ENCODE data around the gene PCDHGA4.
"Not testable (repeated sequence)": the region's sequence is repeated elsewhere in the genome, so short reads cannot be mapped to it uniquely, and the experiment has no call there.

PCDHGA4 gene

DNA sequence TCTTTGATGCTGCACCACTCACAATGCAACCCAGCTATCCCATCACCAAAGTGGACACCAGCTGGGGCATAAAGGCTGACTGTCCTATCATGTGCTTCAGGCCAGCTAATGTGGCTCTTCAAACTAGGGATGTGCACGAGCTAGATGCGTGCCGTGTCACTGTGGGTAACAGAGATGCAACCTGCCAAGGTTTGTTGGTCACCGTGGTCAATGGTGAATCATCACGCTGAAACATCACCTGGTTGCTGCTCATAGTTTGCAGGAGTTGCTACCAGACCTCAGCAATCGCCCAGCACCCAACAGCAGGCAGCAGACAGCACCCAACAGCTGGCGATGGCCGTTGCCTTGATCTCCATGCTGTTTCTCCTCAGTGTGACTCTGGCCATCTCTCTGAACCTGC, 26.6 kb upstream of the PCDHGA4 start:
- TF ChIP-seq SNAI2 (CRISPR knock-in tag; IDR thresholded peaks at IDR 0.05) (no peak), ZFP30 (CRISPR knock-in tag; IDR thresholded peaks at IDR 0.05) (no peak), GLIS3 (CRISPR knock-in tag; IDR thresholded peaks at IDR 0.05) (no peak), ZNF70 (CRISPR knock-in tag; IDR thresholded peaks at IDR 0.05) (no peak)
- TF ChIP-seq, protein P1, sequence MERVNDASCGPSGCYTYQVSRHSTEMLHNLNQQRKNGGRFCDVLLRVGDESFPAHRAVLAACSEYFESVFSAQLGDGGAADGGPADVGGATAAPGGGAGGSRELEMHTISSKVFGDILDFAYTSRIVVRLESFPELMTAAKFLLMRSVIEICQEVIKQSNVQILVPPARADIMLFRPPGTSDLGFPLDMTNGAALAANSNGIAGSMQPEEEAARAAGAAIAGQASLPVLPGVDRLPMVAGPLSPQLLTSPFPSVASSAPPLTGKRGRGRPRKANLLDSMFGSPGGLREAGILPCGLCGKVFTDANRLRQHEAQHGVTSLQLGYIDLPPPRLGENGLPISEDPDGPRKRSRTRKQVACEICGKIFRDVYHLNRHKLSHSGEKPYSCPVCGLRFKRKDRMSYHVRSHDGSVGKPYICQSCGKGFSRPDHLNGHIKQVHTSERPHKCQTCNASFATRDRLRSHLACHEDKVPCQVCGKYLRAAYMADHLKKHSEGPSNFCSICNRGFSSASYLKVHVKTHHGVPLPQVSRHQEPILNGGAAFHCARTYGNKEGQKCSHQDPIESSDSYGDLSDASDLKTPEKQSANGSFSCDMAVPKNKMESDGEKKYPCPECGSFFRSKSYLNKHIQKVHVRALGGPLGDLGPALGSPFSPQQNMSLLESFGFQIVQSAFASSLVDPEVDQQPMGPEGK (CRISPR knock-in tag; IDR thresholded peaks at IDR 0.05; ENCODE audit: borderline replicate concordance): no peak
- TF ChIP-seq, protein P2, sequence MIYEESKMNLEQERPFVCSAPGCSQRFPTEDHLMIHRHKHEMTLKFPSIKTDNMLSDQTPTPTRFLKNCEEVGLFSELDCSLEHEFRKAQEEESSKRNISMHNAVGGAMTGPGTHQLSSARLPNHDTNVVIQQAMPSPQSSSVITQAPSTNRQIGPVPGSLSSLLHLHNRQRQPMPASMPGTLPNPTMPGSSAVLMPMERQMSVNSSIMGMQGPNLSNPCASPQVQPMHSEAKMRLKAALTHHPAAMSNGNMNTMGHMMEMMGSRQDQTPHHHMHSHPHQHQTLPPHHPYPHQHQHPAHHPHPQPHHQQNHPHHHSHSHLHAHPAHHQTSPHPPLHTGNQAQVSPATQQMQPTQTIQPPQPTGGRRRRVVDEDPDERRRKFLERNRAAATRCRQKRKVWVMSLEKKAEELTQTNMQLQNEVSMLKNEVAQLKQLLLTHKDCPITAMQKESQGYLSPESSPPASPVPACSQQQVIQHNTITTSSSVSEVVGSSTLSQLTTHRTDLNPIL (CRISPR knock-in tag; IDR thresholded peaks at IDR 0.05; ENCODE audit: low read depth): no peak
- no peak for ATAC-seq

DNA sequence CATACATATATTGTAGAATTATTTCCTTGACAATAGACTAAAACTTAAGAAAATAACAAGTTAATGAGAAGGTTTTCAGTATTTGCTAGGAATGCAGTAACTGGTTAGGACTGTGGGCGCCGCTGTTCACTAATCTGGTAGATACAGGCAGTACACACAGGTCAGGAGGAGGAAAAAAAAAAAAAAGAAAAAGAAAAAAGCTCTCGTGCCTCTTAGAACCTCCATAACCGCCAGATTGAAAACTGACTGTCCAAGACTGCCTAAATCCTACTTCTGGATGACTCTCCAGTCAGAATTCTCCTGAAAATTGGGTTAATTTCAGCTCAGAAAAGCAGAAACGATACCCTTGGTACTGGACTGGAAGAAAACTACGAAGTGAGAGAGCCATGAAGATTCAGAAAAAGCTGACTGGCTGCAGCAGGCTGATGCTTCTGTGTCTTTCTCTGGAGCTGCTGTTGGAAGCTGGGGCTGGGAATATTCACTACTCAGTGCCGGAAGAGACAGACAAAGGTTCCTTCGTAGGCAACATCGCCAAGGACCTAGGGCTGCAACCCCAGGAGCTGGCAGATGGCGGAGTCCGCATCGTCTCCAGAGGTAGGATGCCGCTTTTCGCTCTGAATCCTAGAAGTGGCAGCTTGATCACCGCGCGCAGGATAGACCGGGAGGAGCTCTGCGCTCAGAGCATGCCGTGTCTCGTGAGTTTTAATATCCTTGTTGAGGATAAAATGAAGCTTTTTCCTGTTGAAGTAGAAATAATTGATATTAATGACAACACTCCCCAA, 24.3 kb upstream of the PCDHGA4 start, which contains the start of gene PCDHGA1:
Gene PCDHGA1 (plus strand): TSS at position 216 of the 782 bp plus-strand sequence.
- peak; percentile 75 for ATAC-seq
- TF ChIP-seq ZFP30 (CRISPR knock-in tag; IDR thresholded peaks at IDR 0.05) (no peak), PPARA (CRISPR knock-in tag; IDR thresholded peaks at IDR 0.05; ENCODE audit: borderline replicate concordance) (no peak), ZNF565 (CRISPR knock-in tag; conservative IDR thresholded peaks at IDR 0.05; ENCODE audit: low read depth) (no peak), ARNTL (CRISPR knock-in tag; IDR thresholded peaks at IDR 0.05; ENCODE audit: borderline replicate concordance, low read depth) (no peak), OSR1 (CRISPR knock-in tag; IDR thresholded peaks at IDR 0.05) (no peak), ESRRG (CRISPR knock-in tag; IDR thresholded peaks at IDR 0.05) (no peak), TOX (CRISPR knock-in tag; IDR thresholded peaks at IDR 0.05; ENCODE audit: borderline replicate concordance) (no peak), CSDC2 (CRISPR knock-in tag; IDR thresholded peaks at IDR 0.05) (no peak), ZC3H10 (CRISPR knock-in tag; IDR thresholded peaks at IDR 0.05) (no peak)
- TF ChIP-seq, protein P3, sequence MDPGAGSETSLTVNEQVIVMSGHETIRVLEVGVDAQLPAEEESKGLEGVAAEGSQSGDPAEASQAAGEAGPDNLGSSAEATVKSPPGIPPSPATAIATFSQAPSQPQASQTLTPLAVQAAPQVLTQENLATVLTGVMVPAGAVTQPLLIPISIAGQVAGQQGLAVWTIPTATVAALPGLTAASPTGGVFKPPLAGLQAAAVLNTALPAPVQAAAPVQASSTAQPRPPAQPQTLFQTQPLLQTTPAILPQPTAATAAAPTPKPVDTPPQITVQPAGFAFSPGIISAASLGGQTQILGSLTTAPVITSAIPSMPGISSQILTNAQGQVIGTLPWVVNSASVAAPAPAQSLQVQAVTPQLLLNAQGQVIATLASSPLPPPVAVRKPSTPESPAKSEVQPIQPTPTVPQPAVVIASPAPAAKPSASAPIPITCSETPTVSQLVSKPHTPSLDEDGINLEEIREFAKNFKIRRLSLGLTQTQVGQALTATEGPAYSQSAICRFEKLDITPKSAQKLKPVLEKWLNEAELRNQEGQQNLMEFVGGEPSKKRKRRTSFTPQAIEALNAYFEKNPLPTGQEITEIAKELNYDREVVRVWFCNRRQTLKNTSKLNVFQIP (CRISPR knock-in tag; IDR thresholded peaks at IDR 0.05; ENCODE audit: borderline replicate concordance, low read depth): no peak
- TF ChIP-seq, protein P1 (CRISPR knock-in tag; IDR thresholded peaks at IDR 0.05; ENCODE audit: borderline replicate concordance): no peak

DNA sequence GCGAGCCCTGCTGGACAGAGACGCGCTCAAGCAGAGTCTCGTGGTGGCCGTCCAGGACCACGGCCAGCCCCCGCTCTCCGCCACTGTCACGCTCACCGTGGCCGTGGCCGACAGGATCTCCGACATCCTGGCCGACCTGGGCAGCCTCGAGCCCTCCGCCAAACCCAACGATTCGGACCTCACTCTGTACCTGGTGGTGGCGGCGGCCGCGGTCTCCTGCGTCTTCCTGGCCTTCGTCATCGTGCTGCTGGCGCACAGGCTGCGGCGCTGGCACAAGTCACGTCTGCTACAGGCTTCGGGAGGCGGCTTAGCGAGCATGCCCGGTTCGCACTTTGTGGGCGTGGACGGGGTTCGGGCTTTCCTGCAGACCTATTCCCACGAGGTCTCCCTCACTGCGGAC, 22.2 kb upstream of the PCDHGA4 start:
- ATAC-seq: not testable (repeated sequence)

DNA sequence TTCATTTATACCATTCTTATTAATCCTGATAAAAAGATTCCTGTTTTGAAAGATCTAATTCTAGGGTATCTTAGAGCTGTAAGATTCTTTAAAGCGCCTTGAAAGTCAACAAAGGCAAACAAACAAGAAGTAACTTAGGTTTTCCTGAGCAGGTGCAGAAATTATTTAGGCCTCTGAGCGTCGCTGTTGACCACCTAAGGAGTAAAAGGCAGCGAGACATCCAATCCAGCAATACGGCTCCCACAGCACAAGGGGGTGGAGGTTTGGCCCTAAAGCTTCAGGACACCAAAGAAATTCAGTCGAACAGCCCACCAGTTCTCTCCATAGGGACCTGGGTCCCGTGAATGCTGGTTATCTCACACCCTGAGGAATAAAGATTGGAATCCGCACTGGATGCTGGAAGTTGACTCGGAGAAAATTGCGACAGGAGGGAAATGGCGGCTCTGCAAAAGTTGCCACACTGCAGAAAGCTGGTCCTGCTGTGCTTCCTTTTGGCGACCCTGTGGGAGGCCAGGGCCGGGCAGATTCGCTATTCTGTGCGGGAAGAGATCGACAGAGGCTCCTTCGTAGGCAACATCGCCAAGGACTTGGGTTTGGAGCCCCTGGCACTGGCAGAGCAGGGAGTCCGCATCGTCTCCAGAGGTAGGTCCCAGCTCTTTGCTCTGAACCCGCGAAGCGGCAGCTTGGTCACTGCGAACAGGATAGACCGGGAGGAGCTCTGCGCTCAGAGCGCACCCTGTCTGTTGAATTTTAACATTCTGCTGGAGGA, 16.1 kb upstream of the PCDHGA4 start, which contains the start of gene PCDHGA2:
Gene PCDHGA2 (plus strand): TSS at position 223 of the 769 bp plus-strand sequence.
- TF ChIP-seq GLIS3 (CRISPR knock-in tag; IDR thresholded peaks at IDR 0.05) (no peak), ZNF8 (CRISPR knock-in tag; IDR thresholded peaks at IDR 0.05) (no peak), TOX (CRISPR knock-in tag; IDR thresholded peaks at IDR 0.05; ENCODE audit: borderline replicate concordance) (no peak)
- ATAC-seq: 0 out of 3 replicates have a peak, but pooled peaks have one; percentile 25

DNA sequence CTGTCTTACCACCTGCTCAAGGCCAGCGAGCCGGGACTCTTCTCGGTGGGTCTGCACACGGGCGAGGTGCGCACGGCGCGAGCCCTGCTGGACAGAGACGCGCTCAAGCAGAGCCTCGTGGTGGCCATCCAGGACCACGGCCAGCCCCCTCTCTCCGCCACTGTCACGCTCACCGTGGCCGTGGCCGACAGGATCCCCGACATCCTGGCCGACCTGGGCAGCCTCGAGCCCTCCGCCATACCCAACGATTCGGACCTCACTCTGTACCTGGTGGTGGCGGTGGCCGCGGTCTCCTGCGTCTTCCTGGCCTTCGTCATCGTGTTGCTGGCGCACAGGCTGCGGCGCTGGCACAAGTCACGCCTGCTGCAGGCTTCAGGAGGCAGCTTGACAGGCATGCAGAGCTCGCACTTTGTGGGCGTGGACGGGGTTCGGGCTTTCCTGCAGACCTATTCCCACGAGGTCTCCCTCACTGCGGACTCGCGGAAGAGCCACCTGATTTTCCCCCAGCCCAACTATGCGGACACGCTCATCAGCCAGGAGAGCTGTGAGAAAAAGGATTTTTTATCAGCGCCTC, 14.0 kb upstream of the PCDHGA4 start:
- ATAC-seq: not testable (repeated sequence)

All from SK-N-SH treated with all-trans-retinoic acid at 6 μM for 48 hours (cell line).